Smooth muscle cell (in vitro differentiated cells): ENCODE measurements around the gene SARS2. TPM values are rescaled to one million over a fixed set of nuclear protein-coding genes. Genes with fewer than 3 reads are reported as not detected.
"Not testable (repeated sequence)": the region's sequence is repeated elsewhere in the genome, so short reads cannot be mapped to it uniquely, and the experiment has no call there.

Experiments
- DNase-seq: peaks from one replicate; lab custom pipeline; 2025; ENCODE audit not compliant: unreplicated experiment; lab: John Stamatoyannopoulos, UW
- H2AFZ ChIP-seq: fragments of 200-600 bp; sonication (generic); 2 replicates; pipeline ENCODE4 v1.6.0; 2016; ENCODE audit warnings: antibody characterized with exemption, low read depth, mild to moderate bottlenecking
- H3F3A ChIP-seq: fragments of 200-600 bp; sonication (generic); 2 replicates; pipeline ENCODE4 v1.6.0; 2017; ENCODE audit warnings: antibody characterized with exemption, low read depth
- H3K27ac ChIP-seq: fragments of 200-600 bp; sonication (generic); 2 replicates; pipeline ENCODE4 v1.5.1; 2016; ENCODE audit warnings: low read depth, mild to moderate bottlenecking
- H3K27me3 ChIP-seq: fragments of 200-600 bp; sonication (generic); 2 replicates; pipeline ENCODE4 v1.6.1; 2016; ENCODE audit warnings: low read depth, mild to moderate bottlenecking
- H3K36me3 ChIP-seq: fragments of 200-600 bp; sonication (generic); 2 replicates; pipeline ENCODE4 v1.5.1; 2016; ENCODE audit warnings: low read depth
- H3K4me1 ChIP-seq: fragments of 200-600 bp; sonication (generic); 2 replicates; pipeline ENCODE4 v1.5.1; 2016; ENCODE audit warnings: low read depth
- H3K4me2 ChIP-seq: fragments of 200-600 bp; sonication (generic); 2 replicates; pipeline ENCODE4 v1.6.0; 2016; ENCODE audit warnings: mild to moderate bottlenecking
- H3K4me3 ChIP-seq: fragments of 200-600 bp; sonication (generic); 2 replicates; pipeline ENCODE4 v1.5.1; 2016; ENCODE audit warnings: mild to moderate bottlenecking
- H3K79me2 ChIP-seq: fragments of 200-600 bp; sonication (generic); 2 replicates; pipeline ENCODE4 v1.6.0; 2016; ENCODE audit warnings: low read depth, mild to moderate bottlenecking
- H3K9ac ChIP-seq: fragments of 200-600 bp; sonication (generic); 2 replicates; pipeline ENCODE4 v1.6.0; 2016; ENCODE audit warnings: low read depth
- H3K9me3 ChIP-seq: fragments of 200-600 bp; sonication (generic); replicated peaks from 2 replicates; pipeline ENCODE4 v1.5.1; 2016; ENCODE audit warnings: low read depth
- H4K20me1 ChIP-seq: fragments of 200-600 bp; sonication (generic); 2 replicates; pipeline ENCODE4 v1.6.0; 2016; ENCODE audit warnings: low read depth
- WGBS: methylation state at CpG from one replicate; pipeline ENCODE4 v1.1.7; 2016; ENCODE audit warnings: low lambda C conversion rate; 5-methylcytosine and 5-hydroxymethylcytosine counted together
- polyA plus RNA-seq: library from polyadenylated mRNA; unstranded; fragments of >200 nt; fragmentation: Nextera tagmentation; extraction: Ambion mirVana; gene quantifications from 2 replicates; pipeline ENCODE4 v1.2.1, GENCODE V29; 2016
- total RNA-seq: library from RNA; depleted of rRNA; stranded (reverse); fragments of >200 nt; gene quantifications from 2 replicates; pipeline ENCODE4 v1.2.3, GENCODE V29; 2014
- TF ChIP-seq, protein P1 (sequence below): fragments of 200-600 bp; sonication (generic); IDR thresholded peaks from 2 replicates; pipeline ENCODE4 v1.5.1; 2017; ENCODE audit warnings: borderline replicate concordance, mild to moderate bottlenecking, antibody characterized with exemption; ENCODE audit not compliant: insufficient read depth, poor library complexity, severe bottlenecking

Gene SARS2
- total and polyA plus RNA-seq, 2 experiments from 2014 or later = 12.3 to 33.1 TPM

- Histone ChIP-seq H3K4me1 (no peaks in the 10 kb centered on the region), H3K9me3 (no peaks in the 10 kb centered on the region), H3K4me2 (no peak overlapping the region), H2AFZ (no peak overlapping the region), H3F3A (no peaks in the 10 kb centered on the region), H3K4me3 (no peak overlapping the region), H3K27ac (no peak overlapping the region), H3K27me3 (no peaks in the 10 kb centered on the region), H3K79me2 (no peaks in the 10 kb centered on the region), H3K36me3 (no peaks in the 10 kb centered on the region), H3K9ac (no peak overlapping the region), H4K20me1 (no peaks in the 10 kb centered on the region)
- TF ChIP-seq, protein P1, sequence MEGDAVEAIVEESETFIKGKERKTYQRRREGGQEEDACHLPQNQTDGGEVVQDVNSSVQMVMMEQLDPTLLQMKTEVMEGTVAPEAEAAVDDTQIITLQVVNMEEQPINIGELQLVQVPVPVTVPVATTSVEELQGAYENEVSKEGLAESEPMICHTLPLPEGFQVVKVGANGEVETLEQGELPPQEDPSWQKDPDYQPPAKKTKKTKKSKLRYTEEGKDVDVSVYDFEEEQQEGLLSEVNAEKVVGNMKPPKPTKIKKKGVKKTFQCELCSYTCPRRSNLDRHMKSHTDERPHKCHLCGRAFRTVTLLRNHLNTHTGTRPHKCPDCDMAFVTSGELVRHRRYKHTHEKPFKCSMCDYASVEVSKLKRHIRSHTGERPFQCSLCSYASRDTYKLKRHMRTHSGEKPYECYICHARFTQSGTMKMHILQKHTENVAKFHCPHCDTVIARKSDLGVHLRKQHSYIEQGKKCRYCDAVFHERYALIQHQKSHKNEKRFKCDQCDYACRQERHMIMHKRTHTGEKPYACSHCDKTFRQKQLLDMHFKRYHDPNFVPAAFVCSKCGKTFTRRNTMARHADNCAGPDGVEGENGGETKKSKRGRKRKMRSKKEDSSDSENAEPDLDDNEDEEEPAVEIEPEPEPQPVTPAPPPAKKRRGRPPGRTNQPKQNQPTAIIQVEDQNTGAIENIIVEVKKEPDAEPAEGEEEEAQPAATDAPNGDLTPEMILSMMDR = no peak
- DNase-seq = no peak
- WGBS = 83% methylated on average over 8 of the region's 8 CpGs
Observed at GRCh38 chr19:38889803-38890202, 40.8 kb downstream of the SARS2 start.

- Histone ChIP-seq H3K4me2 (no peak overlapping the region), H2AFZ (no peak overlapping the region), H4K20me1 (no peaks in the 10 kb centered on the region), H3K4me3 (no peak overlapping the region), H3K27ac (no peak overlapping the region), H3K4me1 (no peaks in the 10 kb centered on the region), H3K9me3 (no peaks in the 10 kb centered on the region), H3F3A (no peaks in the 10 kb centered on the region), H3K9ac (no peak overlapping the region), H3K79me2 (no peaks in the 10 kb centered on the region), H3K36me3 (no peaks in the 10 kb centered on the region), H3K27me3 (no peaks in the 10 kb centered on the region)
- TF ChIP-seq, protein P1 = no peak
- no peak for DNase-seq
- WGBS = 96% methylated on average over 17 of the region's 17 CpGs
Observed at GRCh38 chr19:38888876-38889275, 41.7 kb downstream of the SARS2 start.

DNA sequence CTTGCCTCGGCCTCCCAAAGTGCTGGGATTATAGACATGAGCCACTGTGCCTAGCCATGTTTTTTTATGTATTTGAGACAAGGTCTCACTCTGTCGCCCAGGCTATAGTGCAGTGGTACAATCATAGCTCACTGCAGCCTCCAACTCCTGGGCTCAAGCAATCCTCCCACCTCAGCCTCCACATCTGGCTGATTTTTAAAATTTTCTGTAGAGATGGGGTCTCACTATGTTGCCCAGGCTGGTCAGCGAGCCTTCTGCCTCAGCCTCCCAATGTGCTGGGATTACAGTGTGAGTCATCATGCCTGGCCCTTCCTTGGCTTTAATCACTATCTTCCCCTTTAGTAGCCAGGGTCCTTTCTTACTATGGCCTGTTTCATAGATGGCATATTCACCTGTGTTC is 45.9 kb downstream of the SARS2 start:
- H3K27me3 ChIP-seq, H3K36me3 ChIP-seq, H3K4me2 ChIP-seq, DNase-seq, H3K79me2 ChIP-seq, H3K27ac ChIP-seq, H3K4me3 ChIP-seq, H3K9ac ChIP-seq, H2AFZ ChIP-seq, H3K9me3 ChIP-seq, H4K20me1 ChIP-seq, H3F3A ChIP-seq, H3K4me1 ChIP-seq: not testable (repeated sequence)
- 94% methylated on average over 3 of the region's 3 CpGs for WGBS

- Histone ChIP-seq H3F3A (no peaks in the 10 kb centered on the region), H3K9me3 (no peaks in the 10 kb centered on the region), H3K4me2 (no peak overlapping the region), H2AFZ (no peak overlapping the region), H3K79me2 (no peaks in the 10 kb centered on the region), H4K20me1 (no peaks in the 10 kb centered on the region), H3K27me3 (no peaks in the 10 kb centered on the region), H3K27ac (no peak overlapping the region), H3K36me3 (no peaks in the 10 kb centered on the region), H3K9ac (no peak overlapping the region), H3K4me3 (no peak overlapping the region), H3K4me1 (no peaks in the 10 kb centered on the region)
- 95% methylated on average over 9 of the region's 9 CpGs for WGBS
- TF ChIP-seq, protein P1 = no peak
- no peak for DNase-seq
Observed at GRCh38 chr19:38883286-38883685, 47.3 kb downstream of the SARS2 start.
